Caco-2 (cell line): ENCODE results near the gene LRRC7. TPM values are rescaled to one million over a fixed set of nuclear protein-coding genes. Genes with fewer than 3 reads are reported as not detected.

Experiments used
- BruUV-seq: library from RNA; stranded (reverse); fragments of 400-500 nt; replicated peaks from 2 replicates; lab custom pipeline; 2021; lab: Mats Ljungman, UMichigan
- CTCF ChIA-PET: fragments of 300-600 bp; sonication (Branson Sonifier 250); formaldehyde crosslinking; loops from one replicate; lab custom pipeline; 2022; ENCODE audit warnings: antibody characterized with exemption; lab: Charles Lee
- POLR2A ChIA-PET: fragments of 300-600 bp; sonication (Branson Sonifier 250); formaldehyde crosslinking; loops from one replicate; lab custom pipeline; 2022; ENCODE audit warnings: antibody characterized with exemption; lab: Charles Lee
- DNase-seq, 2 experiments: peaks; one replicate each; pipeline versions ENCODE4 v3.0.0 to v3.0.0-alpha.2; 2020 to 2022
- H3K27me3 ChIP-seq: replicated peaks from 2 replicates; pipeline ENCODE4 v1.6.0; 2011; ENCODE audit warnings: low read length; ENCODE audit not compliant: control insufficient read depth, insufficient read depth
- H3K36me3 ChIP-seq: 2 replicates; pipeline ENCODE4 v1.5.1; 2011; ENCODE audit warnings: low read length; ENCODE audit not compliant: control insufficient read depth, insufficient read depth
- H3K4me1 ChIP-seq: fragments of 250-450 bp; sonication (Bioruptor Pico); 2 replicates; pipeline ENCODE4 v1.5.1; 2020; ENCODE audit warnings: mild to moderate bottlenecking
- H3K4me3 ChIP-seq: 2 replicates; pipeline ENCODE4 v1.5.1; 2011; ENCODE audit warnings: low read depth, mild to moderate bottlenecking, control low read depth, low read length
- H3K9me3 ChIP-seq: fragments of 250-450 bp; sonication (Bioruptor Pico); 2 replicates; pipeline ENCODE4 v1.5.1; 2020; ENCODE audit warnings: mild to moderate bottlenecking, moderate library complexity
- H3K27ac Mint-ChIP-seq: one replicate; pipeline ENCODE4 v1.8.0; 2022; ENCODE audit warnings: mixed read lengths; ENCODE audit not compliant: unreplicated experiment
- H3K27me3 Mint-ChIP-seq: one replicate; pipeline ENCODE4 v1.8.0; 2022; ENCODE audit warnings: mixed read lengths; ENCODE audit not compliant: insufficient read depth, unreplicated experiment
- H3K36me3 Mint-ChIP-seq: one replicate; pipeline ENCODE4 v1.8.0; 2022; ENCODE audit warnings: mild to moderate bottlenecking, mixed read lengths; ENCODE audit not compliant: insufficient read depth, unreplicated experiment
- H3K4me1 Mint-ChIP-seq: one replicate; pipeline ENCODE4 v1.8.0; 2022; ENCODE audit warnings: low read depth, mixed read lengths; ENCODE audit not compliant: unreplicated experiment
- H3K4me3 Mint-ChIP-seq: one replicate; pipeline ENCODE4 v1.8.0; 2022; ENCODE audit warnings: mild to moderate bottlenecking, moderate library complexity, mixed read lengths; ENCODE audit not compliant: unreplicated experiment
- H3K9me3 Mint-ChIP-seq: one replicate; pipeline ENCODE4 v1.8.0; 2022; ENCODE audit warnings: mixed read lengths; ENCODE audit not compliant: unreplicated experiment
- CTCF ChIP-seq, 2 experiments: fragments of 200-600 bp in 1 of 2; IDR thresholded peaks; 1 replicate in 1 of 2; 2 replicates in 1 of 2; pipeline versions ENCODE4 v1.5.1 to v1.8.0; 2011 to 2022; ENCODE audit warnings: antibody characterized with exemption in 1 of 2, control low read depth in 1 of 2, inconsistent platforms in 1 of 2, low read depth in 1 of 2, low read length in 1 of 2, mild to moderate bottlenecking in 1 of 2, moderate library complexity in 1 of 2; ENCODE audit not compliant: insufficient read depth in 1 of 2, severe bottlenecking in 1 of 2, unreplicated experiment in 1 of 2
- intact Hi-C: fragments of 100-400 bp; cut with micrococcal nuclease; formaldehyde crosslinking; loops from one replicate; pipeline ENCODE4 v1.10.0; 2022; ENCODE audit not compliant: unreplicated experiment
- total RNA-seq: library from RNA; stranded (reverse); gene quantifications from 2 replicates; pipeline ENCODE4 v1.2.3, GENCODE V29; 2022

The LRRC7 gene
- total RNA-seq, 1 experiment from 2014 or later: 8.5 TPM

DNA sequence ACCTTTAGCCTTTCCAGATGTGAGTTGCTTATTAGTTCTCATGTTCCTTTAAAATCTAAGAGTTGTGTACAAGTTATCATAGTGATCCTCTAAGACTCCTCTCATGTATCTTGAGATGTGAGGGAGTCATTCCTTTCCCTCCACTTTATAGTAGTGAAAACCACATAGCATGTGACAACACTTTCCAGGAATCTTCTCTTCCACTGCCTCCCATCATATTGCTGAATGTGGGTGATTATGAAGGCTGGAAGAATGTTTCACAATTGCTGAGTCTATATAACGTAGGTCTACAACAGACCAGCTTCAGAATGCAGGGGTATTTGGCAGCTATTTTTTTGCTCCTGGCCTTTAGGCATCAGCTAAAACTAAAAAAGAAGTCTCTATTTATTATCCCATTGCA, 44.7 kb upstream of the LRRC7 start:
- Mint-ChIP-seq H3K27ac (no peak overlapping the region), H3K27me3 (no peaks in the 10 kb centered on the region), H3K4me1 (no peaks in the 10 kb centered on the region), H3K4me3 (no peak overlapping the region), H3K9me3 (no peaks in the 10 kb centered on the region), H3K36me3 (no peaks in the 10 kb centered on the region)
- ChIA-PET POLR2A (no interaction called here), CTCF (no interaction called here)
- H3K27me3 ChIP-seq: no peaks in the 10 kb centered on the region
- intact Hi-C loops: no loop called here
- no peaks in the 10 kb centered on the region for H3K36me3 ChIP-seq
- no peak for DNase-seq
- H3K4me3 ChIP-seq: no peak overlapping the region
- no peaks in the 10 kb centered on the region for H3K9me3 ChIP-seq
- no peaks in the 10 kb centered on the region for H3K4me1 ChIP-seq
- no peak for TF ChIP-seq CTCF (IDR thresholded peaks at IDR 0.05; ENCODE audit: insufficient read depth in 1 of 2, low read depth in 1 of 2, low read length in 1 of 2, severe bottlenecking in 1 of 2, unreplicated experiment in 1 of 2)
- BruUV-seq: no TSS peak

- Histone ChIP-seq H3K27me3 (no peaks in the 10 kb centered on the region), H3K9me3 (no peaks in the 10 kb centered on the region), H3K36me3 (no peaks in the 10 kb centered on the region), H3K4me3 (no peak overlapping the region), H3K4me1 (no peaks in the 10 kb centered on the region)
- no TSS peak for BruUV-seq
- no peak for TF ChIP-seq CTCF (IDR thresholded peaks at IDR 0.05; ENCODE audit: insufficient read depth in 1 of 2, low read depth in 1 of 2, low read length in 1 of 2, severe bottlenecking in 1 of 2, unreplicated experiment in 1 of 2)
- intact Hi-C loops: no loop called here
- H3K9me3 Mint-ChIP-seq: no peaks in the 10 kb centered on the region
- ChIA-PET CTCF (no interaction called here), POLR2A (no interaction called here)
- H3K4me1 Mint-ChIP-seq: no peaks in the 10 kb centered on the region
- DNase-seq: no peak
- no peak overlapping the region for H3K4me3 Mint-ChIP-seq
- no peaks in the 10 kb centered on the region for H3K27me3 Mint-ChIP-seq
- no peak overlapping the region for H3K27ac Mint-ChIP-seq
- H3K36me3 Mint-ChIP-seq: no peaks in the 10 kb centered on the region
Measured at GRCh38 chr1:69523461-69523860, 44.3 kb upstream of the LRRC7 start.

DNA sequence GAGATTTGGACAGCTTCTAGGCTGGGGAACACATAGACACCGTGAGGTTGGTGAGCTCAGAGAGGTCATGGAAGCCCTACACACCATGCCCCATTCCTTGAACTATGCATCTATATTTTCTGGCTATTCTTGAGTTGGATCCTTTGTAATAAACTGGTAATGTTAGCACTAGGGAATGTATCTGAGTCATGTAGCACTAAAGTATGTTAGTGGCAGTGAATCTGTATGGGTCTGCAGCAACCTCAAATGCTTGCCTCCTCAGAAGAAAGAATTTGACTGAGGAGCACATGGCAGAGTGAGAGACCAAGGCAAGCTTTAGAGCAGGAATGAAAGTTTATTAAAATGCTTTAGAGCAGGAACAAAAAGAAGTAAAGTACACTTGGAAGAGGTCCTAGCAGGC, 43.7 kb upstream of the LRRC7 start:
- CTCF ChIA-PET: no interaction called here
- POLR2A ChIA-PET: no interaction called here
- no peak for DNase-seq

More for the DNA sequence above, 43.7 kb upstream of the LRRC7 start:
- H3K4me1 Mint-ChIP-seq: no peaks in the 10 kb centered on the region
- H3K9me3 Mint-ChIP-seq: no peaks in the 10 kb centered on the region
- no peak overlapping the region for H3K27ac Mint-ChIP-seq
- TF ChIP-seq CTCF (IDR thresholded peaks at IDR 0.05; ENCODE audit: insufficient read depth in 1 of 2, low read depth in 1 of 2, low read length in 1 of 2, severe bottlenecking in 1 of 2, unreplicated experiment in 1 of 2): no peak
- no peaks in the 10 kb centered on the region for H3K36me3 Mint-ChIP-seq
- no TSS peak for BruUV-seq
- Histone ChIP-seq H3K4me3 (no peak overlapping the region), H3K36me3 (no peaks in the 10 kb centered on the region), H3K4me1 (no peaks in the 10 kb centered on the region), H3K27me3 (no peaks in the 10 kb centered on the region), H3K9me3 (no peaks in the 10 kb centered on the region)
- H3K27me3 Mint-ChIP-seq: no peaks in the 10 kb centered on the region
- no peak overlapping the region for H3K4me3 Mint-ChIP-seq
- intact Hi-C loops: no loop called here
